Left renal pelvis (tissue), 4 donors: ENCODE data around the gene LTB4R2. TPM values are rescaled to one million over a fixed set of nuclear protein-coding genes. Genes with fewer than 3 reads are reported as not detected.
"Not testable (repeated sequence)": the region's sequence is repeated elsewhere in the genome, so short reads cannot be mapped to it uniquely, and the experiment has no call there.

Experiments
- DNase-seq, 4 donors: peaks; one replicate each; pipeline ENCODE4 v3.0.0-alpha.2; 2013; ENCODE audit warnings: low read depth in 4 of 4, low spot score in 3 of 4
- polyA plus RNA-seq, 4 donors: library from polyadenylated mRNA; unstranded; fragments of 120-200 nt; gene quantifications; one replicate each; pipeline ENCODE4 v1.2.1, GENCODE V29; 2013; ENCODE audit not compliant: insufficient read length in 4 of 4

LTB4R2 gene
- polyA plus RNA-seq, 4 donors: 1.7 to 4.4 (median 3.0) TPM

DNA sequence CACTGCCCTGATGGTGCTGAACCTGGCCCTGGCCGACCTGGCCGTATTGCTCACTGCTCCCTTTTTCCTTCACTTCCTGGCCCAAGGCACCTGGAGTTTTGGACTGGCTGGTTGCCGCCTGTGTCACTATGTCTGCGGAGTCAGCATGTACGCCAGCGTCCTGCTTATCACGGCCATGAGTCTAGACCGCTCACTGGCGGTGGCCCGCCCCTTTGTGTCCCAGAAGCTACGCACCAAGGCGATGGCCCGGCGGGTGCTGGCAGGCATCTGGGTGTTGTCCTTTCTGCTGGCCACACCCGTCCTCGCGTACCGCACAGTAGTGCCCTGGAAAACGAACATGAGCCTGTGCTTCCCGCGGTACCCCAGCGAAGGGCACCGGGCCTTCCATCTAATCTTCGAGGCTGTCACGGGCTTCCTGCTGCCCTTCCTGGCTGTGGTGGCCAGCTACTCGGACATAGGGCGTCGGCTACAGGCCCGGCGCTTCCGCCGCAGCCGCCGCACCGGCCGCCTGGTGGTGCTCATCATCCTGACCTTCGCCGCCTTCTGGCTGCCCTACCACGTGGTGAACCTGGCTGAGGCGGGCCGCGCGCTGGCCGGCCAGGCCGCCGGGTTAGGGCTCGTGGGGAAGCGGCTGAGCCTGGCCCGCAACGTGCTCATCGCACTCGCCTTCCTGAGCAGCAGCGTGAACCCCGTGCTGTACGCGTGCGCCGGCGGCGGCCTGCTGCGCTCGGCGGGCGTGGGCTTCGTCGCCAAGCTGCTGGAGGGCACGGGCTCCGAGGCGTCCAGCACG, 6.1 kb downstream of the LTB4R2 start:
- DNase-seq: no peak

DNA sequence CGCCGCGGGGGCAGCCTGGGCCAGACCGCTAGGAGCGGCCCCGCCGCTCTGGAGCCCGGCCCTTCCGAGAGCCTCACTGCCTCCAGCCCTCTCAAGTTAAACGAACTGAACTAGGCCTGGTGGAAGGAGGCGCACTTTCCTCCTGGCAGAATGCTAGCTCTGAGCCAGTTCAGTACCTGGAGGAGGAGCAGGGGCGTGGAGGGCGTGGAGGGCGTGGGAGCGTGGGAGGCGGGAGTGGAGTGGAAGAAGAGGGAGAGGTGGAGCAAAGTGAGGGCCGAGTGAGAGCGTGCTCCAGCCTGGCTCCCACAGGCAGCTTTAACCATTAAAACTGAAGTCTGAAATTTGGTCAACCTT, 6.6 kb downstream of the LTB4R2 start:
- DNase-seq: no peak

DNA sequence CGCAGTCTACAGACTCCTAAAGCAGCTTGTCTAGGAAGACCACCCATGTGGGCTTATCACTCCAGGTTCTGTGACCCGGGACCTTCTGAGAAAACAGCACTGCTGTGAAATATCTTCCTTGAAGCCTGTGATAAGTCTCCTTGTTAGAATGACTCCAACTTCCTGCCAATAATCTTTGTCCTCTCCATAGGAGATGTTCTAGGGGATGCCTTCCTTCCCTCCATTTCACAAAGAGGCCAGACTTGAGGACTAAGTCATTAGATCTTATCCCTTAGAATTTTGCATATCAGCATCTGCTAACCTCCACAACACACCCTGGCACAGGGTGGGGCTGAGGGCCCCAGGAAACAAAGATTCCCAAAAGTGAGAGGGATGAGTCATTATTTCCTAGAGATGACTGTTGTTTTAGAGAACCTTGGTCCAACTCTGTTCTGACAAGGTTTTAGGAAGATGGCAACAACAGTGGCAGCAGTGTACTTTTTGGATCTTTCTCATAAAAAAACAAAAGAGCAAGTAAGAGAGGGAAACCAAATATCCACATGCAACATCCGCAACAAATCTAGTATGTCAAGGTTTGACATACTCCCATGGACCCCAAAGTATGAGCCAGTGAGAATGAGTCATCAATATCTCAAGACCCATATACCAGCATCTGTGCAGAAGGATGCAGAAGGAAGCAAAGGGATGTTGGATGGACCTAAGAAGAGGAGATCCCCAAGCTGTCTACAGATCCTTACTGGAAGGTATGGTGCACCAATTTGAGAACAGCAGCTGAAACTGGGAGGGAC, 7.4 kb downstream of the LTB4R2 start:
- no peak for DNase-seq

DNA sequence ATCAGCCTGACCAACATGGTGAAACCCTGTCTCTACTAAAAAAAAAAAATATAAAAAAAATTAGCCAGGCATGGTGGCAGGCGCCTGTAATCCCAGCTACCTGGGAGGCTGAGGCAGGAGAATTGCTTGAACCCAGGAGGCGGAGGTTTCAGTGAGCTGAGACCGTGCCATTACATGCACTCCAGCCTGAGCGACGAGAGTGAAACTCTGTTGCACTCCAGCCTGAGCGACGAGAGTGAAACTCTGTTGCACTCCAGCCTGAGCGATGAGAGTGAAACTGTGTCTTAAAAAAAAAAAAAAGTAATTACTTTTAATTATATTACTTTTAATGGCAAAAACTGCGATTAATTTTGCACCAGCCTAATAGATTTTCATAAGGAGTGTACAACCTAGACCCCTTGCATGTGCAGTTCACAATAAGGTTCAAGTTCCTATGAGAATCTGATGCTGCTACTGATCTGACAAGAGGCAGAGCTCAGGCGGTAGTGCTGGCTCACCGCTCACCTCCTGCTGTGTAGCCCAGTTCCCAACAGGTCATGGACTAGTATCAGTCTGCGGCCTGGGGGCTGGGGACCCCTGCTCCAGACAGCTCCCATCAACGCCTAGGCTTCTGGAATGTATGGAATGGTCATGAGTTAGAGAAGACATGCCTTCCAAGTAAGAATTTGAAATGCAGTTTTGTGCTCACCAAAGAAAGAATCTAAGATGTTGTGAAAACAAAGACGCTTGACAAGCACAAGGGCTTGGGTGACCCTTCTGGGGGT, 11.5 kb downstream of the LTB4R2 start:
- DNase-seq: no peak

DNA sequence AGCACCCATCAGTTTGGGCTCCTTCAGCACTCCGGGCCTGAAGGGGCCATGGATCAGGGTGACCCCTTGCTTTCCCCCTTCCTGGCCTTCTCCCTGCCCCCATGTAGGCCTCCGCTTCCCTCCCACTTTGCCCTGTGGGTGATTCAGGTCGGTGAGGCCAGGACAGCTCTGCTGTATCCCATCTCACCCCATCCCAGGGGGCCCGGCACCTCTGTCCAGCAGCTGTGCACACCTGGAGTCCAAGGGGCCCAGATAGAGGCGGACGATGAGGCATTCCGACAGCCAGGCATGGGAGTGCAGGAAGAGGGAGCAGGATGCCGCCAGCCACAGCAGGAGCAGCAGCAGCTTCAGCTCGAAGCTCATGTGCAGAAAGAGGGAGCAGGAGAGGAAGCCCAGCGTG, 12.7 kb downstream of the LTB4R2 start:
- no peak for DNase-seq

DNA sequence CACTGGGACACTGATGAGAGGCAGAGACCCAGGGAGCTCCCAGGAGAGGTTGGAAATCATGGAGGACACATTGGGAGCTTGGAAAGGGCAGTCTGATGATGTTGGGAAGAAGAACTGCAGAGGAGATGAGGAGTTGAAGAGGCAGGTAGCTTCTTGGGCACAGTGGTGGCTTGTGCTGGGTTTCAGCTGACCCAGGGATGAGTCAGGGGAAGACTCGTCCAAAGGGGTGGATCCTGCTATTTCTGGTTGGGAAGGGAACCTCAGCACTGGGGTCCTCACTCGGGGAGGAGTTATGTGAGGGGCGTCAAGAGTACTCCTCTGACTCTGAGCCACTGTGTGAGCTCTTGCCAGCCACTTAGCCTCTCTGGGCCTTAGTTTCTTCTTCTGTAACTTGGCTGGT, 13.4 kb downstream of the LTB4R2 start:
- no peak for DNase-seq

DNA sequence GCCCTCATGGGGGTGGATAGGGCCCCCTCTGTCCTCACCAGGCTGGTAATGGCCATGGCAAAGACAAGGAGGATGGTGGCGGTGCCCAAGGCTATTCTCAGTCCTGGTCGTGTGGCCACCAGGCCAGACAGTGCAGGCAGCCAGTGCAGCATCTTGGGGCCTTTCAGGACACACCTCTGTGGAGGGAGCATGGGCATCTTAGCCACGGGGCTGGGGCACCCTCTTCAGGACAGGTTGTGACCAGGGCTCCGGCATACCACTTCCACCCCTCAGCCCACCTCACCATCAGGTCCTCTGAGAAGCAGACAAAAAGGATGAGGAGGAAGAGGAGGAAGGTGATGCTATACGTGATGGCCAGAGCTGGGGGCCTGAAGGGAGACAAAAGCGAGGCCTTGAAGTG, 14.1 kb downstream of the LTB4R2 start:
- no peak for DNase-seq

DNA sequence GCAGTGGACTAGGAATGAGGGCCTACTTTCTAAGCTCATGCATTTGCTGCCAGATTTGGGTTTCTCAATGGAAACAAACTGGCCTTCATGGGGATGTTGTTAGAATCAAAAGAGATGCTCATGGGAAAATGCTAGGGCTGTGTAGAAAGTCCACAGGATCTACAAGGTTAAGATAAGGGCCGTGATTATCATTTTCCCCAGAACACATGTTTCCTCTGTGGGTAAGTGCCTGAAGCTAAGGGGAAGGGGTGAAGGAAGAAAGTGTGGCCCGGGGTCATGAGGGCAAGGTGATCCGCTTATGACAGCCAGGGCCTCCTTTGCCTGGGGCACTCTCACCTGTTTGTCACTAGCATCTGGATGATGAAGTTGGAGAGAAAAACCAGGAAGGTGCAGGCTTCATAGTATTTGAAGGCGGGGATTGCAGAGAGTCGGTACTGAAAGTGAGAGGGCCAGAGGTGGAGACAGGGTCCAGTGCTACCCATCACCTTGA, 15.1 kb downstream of the LTB4R2 start:
- DNase-seq: no peak

DNA sequence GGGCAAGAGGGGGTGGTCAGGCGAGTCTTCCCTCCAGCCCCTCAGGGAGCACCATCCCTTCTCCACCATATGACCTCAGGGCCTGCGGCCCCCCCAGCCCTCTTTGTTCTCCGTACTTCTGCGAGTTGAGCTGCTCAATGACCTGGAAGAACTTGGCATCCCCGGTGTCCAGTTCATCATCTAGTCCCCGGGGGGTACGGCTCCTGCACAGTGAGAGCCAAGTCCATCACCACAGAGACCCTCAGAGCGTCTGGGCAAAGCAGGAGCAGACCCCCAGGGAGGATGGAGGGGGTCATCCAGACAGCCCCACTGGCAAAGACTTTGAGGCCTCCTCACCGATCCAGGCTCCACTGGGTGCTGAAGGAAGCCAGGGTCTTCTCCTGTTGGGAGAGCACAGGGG, 16.0 kb downstream of the LTB4R2 start:
- no peak for DNase-seq

DNA sequence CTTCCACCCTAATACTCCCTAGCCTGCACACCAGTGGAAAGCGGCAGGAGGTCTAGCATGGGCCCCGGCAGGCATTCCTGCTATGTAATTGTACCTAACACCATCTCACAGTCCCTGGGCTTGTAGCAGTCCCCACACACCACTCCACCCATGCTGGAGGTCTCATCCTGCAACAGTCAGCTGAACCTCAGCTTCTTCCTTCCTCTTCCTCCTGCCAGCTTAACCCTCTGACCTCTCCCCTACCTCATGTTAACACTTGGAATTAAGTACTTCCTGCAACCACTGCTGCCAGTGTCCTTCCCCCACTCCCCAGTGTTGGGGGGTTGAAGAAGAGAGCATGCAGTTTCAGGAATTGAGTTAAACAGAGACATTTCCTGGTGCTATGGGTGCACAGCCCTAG, 17.4 kb downstream of the LTB4R2 start:
- no peak for DNase-seq

DNA sequence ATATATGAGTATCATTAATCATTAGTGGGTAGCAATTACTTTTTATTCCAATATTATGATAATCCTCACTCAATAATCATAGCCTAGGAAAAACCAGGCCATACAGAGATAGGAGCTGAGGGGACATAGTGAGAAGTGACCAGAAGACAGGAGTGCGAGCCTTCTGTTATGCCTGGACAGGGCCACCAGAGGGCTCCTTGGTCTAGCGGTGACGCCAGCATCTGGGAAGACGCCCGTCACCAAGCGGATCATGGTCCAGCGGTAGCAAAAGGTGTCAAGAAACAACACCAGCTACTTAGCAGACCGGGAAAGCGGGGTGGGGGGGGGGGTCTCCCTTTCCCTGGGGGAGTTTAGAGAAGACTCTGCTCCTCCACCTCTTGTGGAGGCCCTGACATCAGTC, 18.0 kb downstream of the LTB4R2 start:
- DNase-seq: not testable (repeated sequence)

DNA sequence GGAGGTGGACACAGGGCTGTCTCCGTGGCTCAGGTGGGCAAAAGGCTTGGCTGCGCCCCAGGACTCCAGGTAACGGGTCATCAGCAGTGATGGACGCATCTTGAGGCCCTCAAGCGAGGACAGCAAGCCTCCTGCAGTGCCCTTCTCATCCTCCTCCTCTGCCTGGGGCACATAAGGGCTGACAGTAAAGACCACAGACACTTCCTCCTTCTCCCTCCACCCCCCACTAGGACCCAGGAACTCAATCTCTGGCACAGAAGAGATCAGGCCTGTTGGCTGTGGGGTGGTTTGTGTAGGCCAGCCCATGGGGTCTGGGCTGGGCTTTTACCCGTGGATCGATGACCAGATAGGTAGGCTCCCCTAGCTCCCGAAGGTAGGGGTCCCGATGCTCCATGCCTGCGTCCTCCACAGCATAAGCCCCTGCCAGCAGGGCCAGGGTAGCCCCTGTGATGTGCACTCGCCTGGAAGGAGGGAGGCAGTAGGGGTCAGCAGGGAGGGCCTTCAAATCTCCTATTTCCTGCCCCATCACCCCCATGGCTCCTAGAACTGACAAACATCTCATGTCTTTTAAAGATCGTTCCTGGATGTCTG, 19.2 kb downstream of the LTB4R2 start:
- DNase-seq: no peak

DNA sequence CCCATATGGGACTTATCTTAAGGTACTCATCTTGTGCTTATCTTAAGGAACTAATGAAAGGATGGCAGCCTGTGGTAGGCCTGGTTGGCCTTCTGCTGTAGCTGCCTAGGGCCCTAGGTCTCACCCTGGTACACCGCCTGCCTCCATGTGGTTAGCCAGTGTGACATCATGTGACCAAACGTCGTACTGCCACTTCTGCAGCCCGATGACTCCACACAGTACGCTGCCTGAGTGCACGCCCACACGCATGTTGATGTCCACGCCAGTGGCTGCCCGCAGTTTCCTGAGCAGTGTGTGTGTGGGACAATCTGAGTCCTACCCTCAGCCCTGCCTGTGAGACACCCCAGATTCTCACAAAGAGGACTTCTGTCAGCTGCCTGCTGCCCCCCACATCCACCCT, 19.8 kb downstream of the LTB4R2 start:
- no peak for DNase-seq

DNA sequence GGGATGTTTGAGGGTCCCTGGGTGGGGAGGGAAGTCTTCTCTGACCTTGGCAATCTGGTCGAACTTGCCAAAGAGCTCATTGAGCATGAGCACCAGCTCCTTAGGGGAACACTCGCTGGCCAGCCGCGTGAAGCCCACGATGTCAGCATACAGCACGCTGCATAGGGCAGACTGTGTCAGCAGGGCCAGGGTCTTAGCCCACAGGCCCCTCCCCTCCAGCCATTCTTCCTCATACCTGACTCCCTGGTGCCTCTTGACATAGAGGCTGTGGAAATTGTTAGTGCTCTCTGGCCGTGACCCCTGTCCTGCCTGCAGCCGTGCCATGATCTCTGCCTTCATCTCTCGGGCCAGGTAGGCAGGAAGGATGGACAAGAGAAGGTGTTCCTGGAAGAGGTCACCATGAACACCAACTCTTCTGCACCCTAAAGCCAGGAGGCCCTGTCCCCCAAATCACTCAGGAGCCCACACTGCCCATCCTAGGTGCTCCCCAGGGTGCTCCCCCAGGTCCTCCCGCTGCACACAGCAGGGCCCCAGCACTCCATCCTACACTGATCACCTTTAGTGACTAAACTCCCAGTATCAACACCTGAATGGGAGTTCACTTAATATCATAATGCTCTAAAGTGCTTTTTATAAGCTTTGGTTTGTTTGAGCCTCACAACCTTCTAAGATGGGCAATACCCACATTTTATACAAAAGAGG, 21.2 kb downstream of the LTB4R2 start:
- no peak for DNase-seq

DNA sequence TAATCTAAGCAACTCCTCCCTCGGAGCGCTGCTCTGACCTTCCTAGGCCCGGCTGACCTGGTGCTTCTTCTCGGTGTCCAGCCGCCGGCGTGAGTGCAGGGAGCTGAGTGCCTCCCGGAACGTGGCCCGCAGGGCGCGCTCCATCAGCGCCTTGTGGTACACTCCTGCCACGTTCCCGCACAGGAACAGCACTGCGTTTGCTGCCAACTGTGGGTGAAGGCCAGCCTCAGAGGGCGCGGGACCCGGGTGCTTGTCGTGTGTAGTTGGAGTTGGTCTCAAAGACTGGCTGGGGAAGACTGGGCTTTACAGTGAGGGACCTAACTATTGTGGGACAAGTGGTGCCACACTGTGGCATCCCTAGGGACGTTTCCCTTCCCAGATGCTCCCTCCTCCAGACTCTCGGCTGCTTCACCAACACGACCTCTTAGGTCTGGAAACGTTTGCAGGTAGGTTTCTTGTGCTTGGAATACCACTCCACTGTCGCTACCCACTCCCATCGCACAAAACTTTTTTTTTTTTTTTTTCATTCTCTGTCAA, 21.9 kb downstream of the LTB4R2 start:
- no peak for DNase-seq

DNA sequence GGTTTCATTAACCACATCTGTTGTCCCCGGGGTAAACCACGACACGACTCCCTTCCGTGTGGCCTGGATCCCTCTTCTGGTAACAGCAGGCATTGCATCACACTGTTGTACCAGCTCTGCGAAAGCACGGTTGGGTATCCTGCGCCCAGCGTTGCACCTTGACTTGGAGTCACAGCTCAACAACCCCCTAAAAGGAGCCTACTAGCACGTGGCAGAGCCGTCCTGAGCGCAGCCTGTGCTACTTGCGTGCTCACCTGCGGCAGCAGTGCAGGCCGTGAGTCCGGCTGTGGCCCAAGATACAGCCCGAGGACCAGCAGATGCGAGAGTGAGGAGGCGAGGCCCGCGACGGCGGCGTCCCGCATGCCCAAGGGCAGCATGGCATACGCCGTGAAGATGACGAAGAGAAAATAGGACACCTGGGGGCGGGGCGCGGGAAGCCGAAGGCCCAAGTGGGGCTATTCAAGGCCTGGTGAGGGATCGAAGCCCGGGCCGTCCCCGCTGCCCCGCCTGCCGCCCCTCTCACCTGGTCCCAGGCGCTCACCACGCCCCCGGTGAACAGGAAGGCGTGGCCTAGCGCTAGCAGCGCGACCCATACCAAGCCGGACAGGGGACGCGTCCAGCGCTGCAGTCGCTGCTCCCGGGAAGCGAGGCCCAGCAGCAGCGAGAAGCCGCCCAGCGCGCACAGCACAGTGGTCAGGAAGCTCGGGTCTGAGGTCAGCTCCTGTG, 22.5 kb downstream of the LTB4R2 start:
- DNase-seq: no peak

DNA sequence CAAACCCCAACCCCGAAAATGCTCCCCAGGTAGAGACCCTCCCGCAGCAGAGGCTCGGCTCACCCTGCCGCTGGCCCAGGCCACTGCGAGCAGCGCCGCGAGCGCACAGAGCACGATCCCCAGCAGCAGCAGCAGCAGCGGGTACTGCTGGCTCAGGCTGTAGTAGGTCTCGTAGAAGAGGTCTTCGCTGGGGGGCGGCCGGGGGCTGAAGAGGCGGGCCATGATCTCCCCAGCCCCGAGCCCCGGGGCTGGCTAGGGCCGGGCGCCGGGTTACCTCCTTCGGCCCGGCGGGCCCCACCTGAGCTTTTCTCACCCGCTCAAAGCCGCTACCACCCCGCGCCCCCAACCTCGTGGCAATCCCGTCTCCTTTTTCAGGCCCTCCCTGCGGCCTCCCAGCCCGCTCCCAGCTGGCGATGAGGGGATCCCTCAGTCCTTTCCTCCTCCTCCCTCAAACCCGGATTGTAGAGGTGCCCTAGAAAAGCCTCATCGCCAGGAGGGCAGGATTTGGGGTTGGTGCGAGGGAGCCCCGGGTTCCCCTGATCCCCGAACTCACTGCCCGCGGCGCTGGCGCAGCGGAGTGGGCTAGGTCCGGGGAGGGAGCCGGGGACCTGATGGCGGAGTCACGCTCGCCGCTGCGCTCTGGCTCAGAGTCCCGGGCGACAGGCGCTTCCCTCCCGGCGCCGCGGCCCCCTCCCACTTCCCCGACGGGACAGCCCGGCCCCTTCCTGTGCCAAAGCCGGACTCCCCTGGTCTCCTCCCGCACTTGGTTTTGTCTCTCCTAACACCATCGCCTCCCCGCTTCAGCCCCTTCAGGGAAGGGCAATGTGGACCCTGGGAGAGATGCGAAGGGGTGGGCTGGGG, 24.7 kb downstream of the LTB4R2 start, which contains the start of gene ADCY4:
Gene ADCY4, minus strand, starts transcription at position 641 of the 861 bp plus-strand sequence. Its CDS starts 419 bp downstream, at position 222.
- no peak for DNase-seq

DNA sequence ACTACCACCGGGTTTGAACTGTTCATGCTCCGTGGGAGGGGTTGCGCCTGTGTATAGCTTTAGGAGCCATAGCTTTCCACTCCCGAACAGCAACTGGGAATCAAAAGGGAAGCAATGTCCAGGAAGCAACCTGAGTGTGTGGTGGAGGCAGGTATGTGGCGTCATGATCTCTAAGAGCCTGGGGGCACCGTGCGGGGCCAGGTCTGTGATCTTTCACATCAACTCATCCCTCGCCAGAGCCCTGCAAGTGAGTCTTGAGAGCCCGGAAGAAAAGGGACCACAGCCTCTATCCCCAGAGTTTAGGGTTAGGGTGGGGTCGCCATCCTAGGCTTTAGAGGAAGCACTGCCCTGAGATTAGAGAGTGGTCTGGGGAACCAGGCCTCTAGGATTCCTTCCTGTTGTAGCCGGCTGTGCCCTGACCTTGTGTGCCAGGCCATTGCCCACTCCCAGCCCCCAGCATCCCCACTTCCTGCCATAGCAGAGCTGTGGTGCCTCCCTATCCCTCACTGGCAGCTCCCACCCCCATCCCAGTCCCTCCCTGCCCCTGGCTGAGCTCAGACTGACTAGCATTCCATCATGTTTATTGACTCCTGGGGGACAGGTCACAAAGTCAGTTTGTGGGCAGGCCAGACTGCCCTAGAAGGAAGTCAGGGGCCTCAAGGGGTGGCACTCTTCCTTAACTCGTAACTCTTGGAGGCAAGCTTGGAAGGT, 25.7 kb downstream of the LTB4R2 start:
- no peak for DNase-seq
